GM18858 (cell line): ENCODE data around the gene USP34.

Experiments
- ATAC-seq: cut with Tn5 transposase; IDR thresholded peaks from one replicate; pipeline ENCODE4 v1.9.1; 2021; ENCODE audit not compliant: unreplicated experiment

Gene USP34

DNA sequence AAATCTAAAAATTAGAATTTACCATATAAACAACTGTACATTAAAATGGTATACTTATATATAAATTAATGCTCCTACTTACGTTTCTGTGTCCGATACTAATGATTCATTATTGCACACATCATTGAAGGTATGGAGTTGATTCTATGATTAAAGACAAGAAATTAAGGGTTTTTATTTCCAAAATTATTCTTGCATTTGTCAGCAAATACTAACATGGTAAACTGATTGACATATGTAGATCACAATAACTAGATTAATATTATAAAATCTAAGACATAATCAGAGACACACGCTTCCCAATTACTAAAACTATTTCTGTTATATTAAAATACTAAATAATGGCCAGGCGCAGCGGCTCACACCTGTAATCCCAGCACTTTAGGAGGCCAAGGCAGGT, 92.6 kb downstream of the USP34 start:
- no peak for ATAC-seq

DNA sequence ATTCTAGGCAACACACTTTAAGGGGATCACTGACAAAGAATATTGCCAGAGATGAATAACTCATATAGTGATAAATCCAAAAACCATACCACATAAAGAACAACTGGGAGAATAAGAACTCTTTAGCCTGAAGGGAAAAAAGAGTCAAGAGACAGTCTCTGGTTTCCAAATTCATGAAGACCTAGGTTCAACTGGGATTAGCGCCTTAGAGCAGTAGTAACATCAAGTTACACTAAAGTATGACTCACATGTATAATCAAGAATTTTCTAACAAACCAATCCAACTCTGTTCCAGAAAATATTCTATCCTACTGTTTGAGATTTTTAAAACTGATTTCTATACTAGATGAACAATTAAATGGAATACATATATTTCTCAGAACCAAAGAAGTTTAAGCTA, 93.8 kb downstream of the USP34 start:
- ATAC-seq, result no peak

DNA sequence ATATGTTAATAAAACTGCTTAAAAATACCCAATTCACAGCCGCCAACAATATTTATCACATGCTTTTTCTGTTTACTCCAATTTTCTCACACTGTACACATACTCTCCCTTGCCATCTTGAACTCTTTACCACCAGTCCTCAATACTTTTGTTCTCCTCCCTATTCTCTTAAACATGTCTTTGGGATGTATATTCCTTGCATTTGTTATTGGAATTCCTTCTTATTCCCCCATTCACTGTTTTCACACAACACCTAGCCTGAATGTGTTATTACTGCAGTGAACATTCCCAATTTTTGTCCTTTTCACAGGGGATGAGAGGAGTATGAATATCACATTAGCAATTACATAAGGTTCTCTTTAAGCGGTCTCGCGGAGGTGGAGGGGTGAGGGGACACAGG, 94.7 kb downstream of the USP34 start:
- no peak for ATAC-seq

DNA sequence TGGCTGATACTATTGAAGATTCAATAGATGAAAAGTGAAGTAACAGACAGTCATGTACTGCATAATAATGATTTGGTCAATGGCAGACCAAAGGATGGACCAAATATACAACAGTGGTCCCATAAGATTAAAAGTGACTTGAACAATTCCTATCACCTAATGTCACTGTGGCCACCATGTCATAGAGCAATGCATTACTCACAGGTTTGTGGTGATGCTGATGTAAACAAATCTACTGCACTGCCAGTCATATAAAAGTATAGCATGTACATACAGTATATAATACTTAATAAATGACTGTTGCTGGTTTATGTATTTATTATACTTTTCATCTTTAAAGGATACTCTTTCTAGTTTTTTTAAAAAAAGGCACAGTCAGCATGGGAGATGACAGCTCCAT, 99.9 kb downstream of the USP34 start:
- no peak for ATAC-seq

GRCh38 chr2:61368687-61369665, 101.9 kb downstream of the USP34 start:
- ATAC-seq, result no peak

DNA sequence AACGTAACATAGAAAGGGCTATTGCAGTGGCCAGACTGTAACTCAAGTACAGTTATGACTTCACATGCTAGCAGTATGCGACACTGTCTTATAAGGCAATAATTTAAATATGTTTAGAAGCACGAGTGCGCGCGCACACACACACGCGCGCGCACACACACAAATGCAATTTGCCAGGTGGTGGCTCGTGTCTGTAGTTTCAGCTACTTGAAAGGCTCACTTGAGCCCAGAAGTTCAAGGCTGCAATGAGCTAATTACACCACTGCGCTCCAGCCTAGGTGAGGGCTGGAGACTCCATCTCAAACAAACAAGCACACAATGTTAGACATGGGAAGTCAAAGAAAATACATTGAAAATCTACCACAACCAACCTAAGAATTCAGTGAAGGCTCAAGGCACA, 103.7 kb downstream of the USP34 start:
- no peak for ATAC-seq

GRCh38 chr2:61363580-61363979, 107.3 kb downstream of the USP34 start:
- no peak for ATAC-seq

- ATAC-seq, result no peak
Measured at GRCh38 chr2:61362873-61363272, 108.0 kb downstream of the USP34 start.

DNA sequence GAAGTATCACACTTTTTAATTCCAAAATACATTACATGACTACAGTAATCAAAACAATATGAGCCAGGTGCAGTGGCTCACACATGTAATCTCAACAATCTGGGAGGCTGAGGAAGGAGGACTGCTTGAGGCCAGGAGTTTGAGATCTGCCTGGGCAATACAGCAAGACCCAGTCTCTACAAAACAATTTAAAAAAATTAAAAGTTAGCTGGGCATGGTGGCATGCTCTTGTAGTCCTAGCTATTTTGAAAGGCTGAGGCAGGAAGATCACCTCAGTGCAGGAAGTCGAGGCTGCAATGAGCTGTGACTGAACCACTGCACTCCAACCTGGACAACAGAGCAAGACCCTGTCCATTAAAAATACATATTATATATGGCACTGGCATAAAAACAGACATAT, 109.8 kb downstream of the USP34 start:
- no peak for ATAC-seq

GRCh38 chr2:61359058-61359457, 111.8 kb downstream of the USP34 start:
- no peak for ATAC-seq

DNA sequence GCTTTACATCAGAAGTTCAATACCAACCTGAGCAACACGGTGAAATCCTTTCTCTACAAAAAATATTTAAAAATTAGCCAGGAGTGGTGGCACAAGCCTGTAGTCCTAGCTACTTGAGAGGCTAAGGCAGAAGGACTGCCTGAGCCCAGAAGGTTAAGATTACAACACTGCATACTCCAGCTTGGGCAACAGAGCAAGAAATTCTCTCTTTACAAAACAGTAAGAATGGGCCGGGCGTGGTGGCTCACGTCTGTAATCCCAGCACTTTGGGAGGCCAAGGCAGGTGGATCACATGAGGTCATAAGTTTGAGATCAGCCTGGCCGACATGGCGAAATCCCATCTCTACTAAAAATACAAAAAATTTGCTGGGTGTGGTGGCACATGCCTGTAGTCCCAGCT, 113.2 kb downstream of the USP34 start:
- no peak for ATAC-seq

DNA sequence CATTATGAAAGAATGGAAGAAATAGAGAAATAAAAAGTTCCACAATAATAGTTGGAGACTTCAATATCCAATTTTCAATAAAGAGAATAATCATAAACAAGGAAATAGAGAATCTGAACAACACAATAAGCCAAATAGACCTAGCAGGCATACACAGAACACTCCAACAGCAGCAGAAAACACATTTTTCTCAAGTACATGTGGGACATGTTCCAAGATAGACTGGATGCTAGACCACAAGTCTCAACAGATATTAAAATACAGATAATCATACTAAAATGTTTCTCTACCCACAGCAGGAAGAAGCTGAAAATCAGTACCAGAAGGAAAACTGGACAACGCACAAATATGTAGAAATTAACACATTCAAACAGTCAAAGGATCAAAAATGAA, 113.9 kb downstream of the USP34 start:
- ATAC-seq, result no peak

- ATAC-seq, result no peak
Measured at GRCh38 chr2:61356261-61356957, 114.5 kb downstream of the USP34 start.

GRCh38 chr2:61354543-61355197, 116.2 kb downstream of the USP34 start:
- no peak for ATAC-seq

DNA sequence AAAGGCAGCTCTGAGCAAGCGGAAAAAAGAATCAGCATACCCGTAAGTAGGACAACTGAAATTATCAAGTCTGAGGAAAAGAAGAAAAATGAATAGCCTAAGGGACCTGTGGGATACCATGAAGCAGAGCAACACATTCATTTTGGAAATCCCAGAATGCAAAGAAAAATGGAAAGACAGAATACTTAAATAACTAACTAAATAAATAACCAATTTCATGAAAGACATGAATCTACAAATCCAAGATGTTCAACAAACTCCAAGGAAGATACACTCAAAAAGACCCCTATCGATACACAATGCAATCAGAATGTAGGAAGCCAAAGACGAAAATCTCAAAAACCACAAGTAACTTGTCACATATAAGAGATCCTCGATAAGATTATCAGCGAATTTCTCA, 117.0 kb downstream of the USP34 start:
- ATAC-seq, result no peak

DNA sequence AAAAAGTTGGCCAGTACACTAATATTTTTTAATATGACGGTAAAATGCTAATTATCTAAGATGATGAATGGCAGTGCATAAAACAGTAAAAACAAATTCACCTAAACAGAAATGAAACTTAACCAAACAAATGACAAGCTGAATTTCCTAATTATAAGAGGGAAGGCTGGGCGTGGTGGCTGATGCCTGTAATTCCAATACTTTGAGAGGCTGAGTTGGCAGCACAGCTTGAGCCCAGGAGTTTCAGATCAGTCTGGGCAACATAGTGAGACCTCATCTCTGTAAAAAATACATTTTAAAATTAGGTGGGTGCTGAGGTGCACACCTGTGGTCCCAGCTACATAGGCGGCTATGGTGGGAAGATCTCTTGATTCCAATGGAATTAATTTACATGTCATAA, 120.1 kb downstream of the USP34 start:
- no peak for ATAC-seq

GRCh38 chr2:61343141-61343540, 127.7 kb downstream of the USP34 start:
- no peak for ATAC-seq

GRCh38 chr2:61340242-61340641, 130.6 kb downstream of the USP34 start:
- no peak for ATAC-seq

DNA sequence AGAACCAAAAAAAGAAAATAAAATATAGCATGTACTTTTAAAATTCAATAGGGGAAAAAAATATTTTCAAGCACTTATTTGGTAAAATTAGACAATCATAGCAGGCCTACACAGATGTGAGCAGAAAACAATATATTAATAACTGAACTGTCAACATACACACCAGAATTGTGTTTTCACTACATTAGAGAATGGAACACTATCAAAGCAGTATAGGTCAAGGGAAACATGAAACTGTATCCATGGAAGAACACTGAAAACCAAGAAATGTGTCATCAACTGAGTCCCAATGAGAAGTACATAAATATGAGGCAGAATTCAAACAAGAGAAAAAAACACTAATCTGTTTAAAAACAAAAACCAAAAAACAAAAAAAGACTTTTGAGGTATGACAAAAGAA, 132.4 kb downstream of the USP34 start:
- ATAC-seq, result no peak

DNA sequence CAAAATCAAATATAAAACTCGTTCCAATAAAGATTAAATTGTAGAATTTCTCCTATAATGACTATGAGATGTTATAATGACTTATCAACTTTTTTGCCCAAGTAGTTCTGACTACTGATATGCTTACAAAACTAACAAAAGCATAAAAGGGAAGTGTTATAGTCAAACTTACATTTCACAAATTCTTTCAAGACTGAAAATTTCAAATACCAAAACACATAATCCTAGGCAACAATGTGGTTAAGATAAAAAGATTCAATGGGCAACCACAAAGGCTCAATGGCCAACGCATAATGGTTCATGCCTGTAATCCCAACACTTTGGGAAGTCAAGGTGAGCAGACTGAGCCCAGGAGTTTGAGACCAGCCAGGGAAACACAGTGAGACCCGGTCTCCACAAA, 135.7 kb downstream of the USP34 start:
- no peak for ATAC-seq

DNA sequence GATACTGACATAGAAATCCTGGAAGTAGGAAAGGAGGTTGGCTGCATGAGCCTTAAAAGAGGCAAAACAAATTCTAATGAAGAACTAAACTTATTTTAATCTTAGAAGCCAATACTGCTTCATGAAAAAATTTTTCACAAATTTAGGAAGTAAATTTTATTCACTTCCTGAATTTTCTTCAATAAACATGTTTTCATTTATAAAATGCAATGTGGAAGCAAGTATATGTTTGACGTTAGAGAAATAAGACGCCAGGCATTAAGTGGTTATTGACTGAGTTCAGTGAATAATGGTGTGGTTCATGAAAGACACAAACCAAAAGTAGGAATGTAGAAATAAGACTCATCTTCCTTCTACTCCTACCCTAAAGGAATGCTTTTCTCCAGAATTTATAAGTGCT, 136.4 kb downstream of the USP34 start:
- no peak for ATAC-seq

DNA sequence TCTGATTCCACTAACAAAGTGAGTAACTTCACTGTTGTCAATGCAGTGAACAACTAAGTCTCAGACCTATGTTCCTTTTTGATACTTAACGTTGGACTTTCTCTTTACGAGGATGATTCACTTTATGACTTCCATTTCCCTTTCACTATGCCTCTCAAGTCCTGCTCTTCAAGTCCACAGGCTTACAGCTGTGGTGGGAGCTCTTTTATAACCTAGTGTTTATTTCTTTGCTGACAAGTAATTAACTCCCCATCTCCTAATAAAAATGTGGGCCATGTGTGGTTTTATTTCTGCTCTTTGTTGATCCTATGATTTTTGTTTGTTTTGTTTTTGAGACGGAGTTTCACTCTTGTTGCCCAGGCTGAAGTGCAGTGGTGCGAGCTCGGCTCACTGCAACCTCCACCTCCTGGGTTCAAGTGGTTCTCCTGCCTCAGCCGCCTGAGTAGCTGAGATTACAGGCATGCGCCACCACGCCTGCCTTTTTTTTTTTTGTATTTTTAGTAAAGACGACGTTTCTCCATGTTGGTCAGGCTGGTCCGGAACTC, 142.1 kb downstream of the USP34 start:
- no peak for ATAC-seq
